DOHH2 (cell line): ENCODE measurements around the gene RPS2.

ENCODE experiments used
- H3F3A ChIP-seq: fragments of 200-600 bp; sonication (generic), shearing (Covaris generic); 2 replicates; pipeline ENCODE4 v1.6.0; 2016; ENCODE audit warnings: antibody characterized with exemption, mild to moderate bottlenecking; ENCODE audit not compliant: control insufficient read depth, insufficient read depth
- H3K27ac ChIP-seq: fragments of 200-600 bp; sonication (generic); 2 replicates; pipeline ENCODE4 v1.5.1; 2014; ENCODE audit warnings: low read depth, mild to moderate bottlenecking, low read length, moderate library complexity
- H3K27me3 ChIP-seq: fragments of 200-600 bp; sonication (generic); 2 replicates; pipeline ENCODE4 v1.6.1; 2014; ENCODE audit warnings: mild to moderate bottlenecking, low read length, mixed read lengths; ENCODE audit not compliant: control insufficient read depth
- H3K36me3 ChIP-seq: fragments of 200-600 bp; sonication (generic); 2 replicates; pipeline ENCODE4 v1.6.1; 2014; ENCODE audit warnings: mild to moderate bottlenecking, low read length, moderate library complexity, mixed read lengths; ENCODE audit not compliant: control insufficient read depth
- H3K4me1 ChIP-seq: fragments of 200-600 bp; sonication (generic); 2 replicates; pipeline ENCODE4 v1.6.1; 2014; ENCODE audit warnings: mild to moderate bottlenecking, low read length, mixed read lengths; ENCODE audit not compliant: control insufficient read depth
- H3K4me2 ChIP-seq: fragments of 200-600 bp; sonication (generic); 2 replicates; pipeline ENCODE4 v1.6.0; 2014; ENCODE audit warnings: mild to moderate bottlenecking, low read length, moderate library complexity
- H3K4me3 ChIP-seq: fragments of 200-600 bp; sonication (generic); 2 replicates; pipeline ENCODE4 v1.5.1; 2014; ENCODE audit warnings: mild to moderate bottlenecking, low read length, mixed read lengths
- H3K79me2 ChIP-seq: fragments of 200-600 bp; sonication (generic); 2 replicates; pipeline ENCODE4 v1.6.1; 2014; ENCODE audit warnings: mild to moderate bottlenecking, low read length, mixed read lengths; ENCODE audit not compliant: control insufficient read depth
- H3K9me2 ChIP-seq: fragments of 200-600 bp; sonication (generic); replicated peaks from 2 replicates; pipeline ENCODE4 v1.6.1; 2014; ENCODE audit warnings: mild to moderate bottlenecking, low read length, mixed read lengths; ENCODE audit not compliant: control insufficient read depth
- H3K9me3 ChIP-seq: fragments of 200-600 bp; sonication (generic); 2 replicates; pipeline ENCODE4 v1.6.1; 2014; ENCODE audit warnings: antibody characterized with exemption, low read length, mixed read lengths; ENCODE audit not compliant: control insufficient read depth, insufficient read depth
- H4K20me1 ChIP-seq: fragments of 200-600 bp; sonication (generic); 2 replicates; pipeline ENCODE4 v1.6.0; 2014; ENCODE audit warnings: low read depth, mild to moderate bottlenecking, antibody characterized with exemption, low read length, moderate library complexity; ENCODE audit not compliant: control insufficient read depth, insufficient read depth
- EZH2phosphoT487 ChIP-seq: fragments of 200-600 bp; sonication (generic); IDR thresholded peaks from 2 replicates; pipeline ENCODE4 v1.6.1; 2017; ENCODE audit warnings: borderline replicate concordance, mild to moderate bottlenecking, antibody characterized with exemption, low read length, moderate library complexity, mixed read lengths
- TF ChIP-seq, protein P1 (sequence below): fragments of 200-600 bp; sonication (generic); IDR thresholded peaks from one replicate; pipeline ENCODE4 v1.5.1; 2014; ENCODE audit warnings: antibody characterized with exemption, mild to moderate bottlenecking, low read depth, low read length; ENCODE audit not compliant: poor library complexity, severe bottlenecking

Gene RPS2

GRCh38 chr16:1913327-1914083 lies 51.1 kb downstream of the RPS2 start:
- H3K27me3 ChIP-seq = no peaks in the 10 kb centered on the region; the same call in 1 of the 2 replicates
- no peaks in the 10 kb centered on the region for H3K36me3 ChIP-seq
- TF ChIP-seq, protein P1, sequence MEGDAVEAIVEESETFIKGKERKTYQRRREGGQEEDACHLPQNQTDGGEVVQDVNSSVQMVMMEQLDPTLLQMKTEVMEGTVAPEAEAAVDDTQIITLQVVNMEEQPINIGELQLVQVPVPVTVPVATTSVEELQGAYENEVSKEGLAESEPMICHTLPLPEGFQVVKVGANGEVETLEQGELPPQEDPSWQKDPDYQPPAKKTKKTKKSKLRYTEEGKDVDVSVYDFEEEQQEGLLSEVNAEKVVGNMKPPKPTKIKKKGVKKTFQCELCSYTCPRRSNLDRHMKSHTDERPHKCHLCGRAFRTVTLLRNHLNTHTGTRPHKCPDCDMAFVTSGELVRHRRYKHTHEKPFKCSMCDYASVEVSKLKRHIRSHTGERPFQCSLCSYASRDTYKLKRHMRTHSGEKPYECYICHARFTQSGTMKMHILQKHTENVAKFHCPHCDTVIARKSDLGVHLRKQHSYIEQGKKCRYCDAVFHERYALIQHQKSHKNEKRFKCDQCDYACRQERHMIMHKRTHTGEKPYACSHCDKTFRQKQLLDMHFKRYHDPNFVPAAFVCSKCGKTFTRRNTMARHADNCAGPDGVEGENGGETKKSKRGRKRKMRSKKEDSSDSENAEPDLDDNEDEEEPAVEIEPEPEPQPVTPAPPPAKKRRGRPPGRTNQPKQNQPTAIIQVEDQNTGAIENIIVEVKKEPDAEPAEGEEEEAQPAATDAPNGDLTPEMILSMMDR = no peak
- no peak for TF ChIP-seq EZH2phosphoT487
- no peaks in the 10 kb centered on the region for H3K4me1 ChIP-seq
- H3K9me3 ChIP-seq = no peaks in the 10 kb centered on the region
- no peaks in the 10 kb centered on the region for H3K9me2 ChIP-seq
- no peak overlapping the region for H3K27ac ChIP-seq
- no peaks in the 10 kb centered on the region for H3K79me2 ChIP-seq
- no peaks in the 10 kb centered on the region for H3F3A ChIP-seq
- no peak overlapping the region for H3K4me3 ChIP-seq
- H4K20me1 ChIP-seq = no peaks in the 10 kb centered on the region
- H3K4me2 ChIP-seq = no peak overlapping the region

GRCh38 chr16:1912215-1912543 lies 52.4 kb downstream of the RPS2 start:
- Histone ChIP-seq H3K9me3 (no peaks in the 10 kb centered on the region), H4K20me1 (no peaks in the 10 kb centered on the region), H3K27me3 (no peaks in the 10 kb centered on the region; the same call in 1 of the 2 replicates), H3K36me3 (no peaks in the 10 kb centered on the region), H3K4me3 (no peak overlapping the region), H3K79me2 (no peaks in the 10 kb centered on the region), H3K4me1 (no peaks in the 10 kb centered on the region), H3K9me2 (no peaks in the 10 kb centered on the region), H3K4me2 (no peak overlapping the region), H3K27ac (no peak overlapping the region), H3F3A (no peaks in the 10 kb centered on the region)
- TF ChIP-seq, protein P1 = no peak
- no peak for TF ChIP-seq EZH2phosphoT487
